ENCODE measurements around the gene NKG7.

DNA sequence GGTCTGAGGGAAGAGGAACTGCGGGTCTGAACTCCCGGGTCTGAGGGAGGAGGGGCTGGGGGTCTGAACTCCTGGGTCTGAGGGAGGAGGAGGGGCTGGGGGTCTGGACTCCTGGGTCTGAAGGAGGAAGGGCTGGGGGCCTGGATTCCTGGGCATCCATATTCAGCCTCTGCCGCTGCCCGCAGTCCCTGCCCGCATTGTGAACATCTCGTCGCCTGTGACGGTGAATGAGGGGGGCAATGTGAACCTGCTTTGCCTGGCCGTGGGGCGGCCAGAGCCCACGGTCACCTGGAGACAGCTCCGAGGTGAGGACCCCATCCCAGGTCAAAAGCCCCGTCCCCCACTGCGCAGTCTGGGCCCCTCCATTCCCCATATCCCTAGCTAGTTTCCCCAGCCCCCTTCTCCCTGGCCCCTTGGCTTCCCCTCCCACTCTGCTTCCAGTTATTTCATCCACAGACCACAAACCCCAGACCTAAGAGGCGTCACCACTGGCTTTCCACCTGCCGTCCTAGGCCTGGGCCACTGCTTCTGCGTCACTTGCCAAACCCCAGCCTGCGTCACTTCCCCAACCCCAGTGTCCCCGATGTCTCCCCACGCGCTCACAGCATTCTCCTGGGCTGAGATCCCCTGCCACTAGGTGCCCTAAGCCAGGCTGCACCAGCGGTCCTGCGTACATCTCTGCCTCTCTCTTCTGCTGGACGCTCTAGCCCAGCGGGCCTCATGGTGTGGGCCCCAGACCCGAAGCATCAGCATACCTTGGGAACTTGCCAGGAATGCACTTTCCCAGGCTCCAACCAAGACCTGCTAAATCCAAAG, 47.1 kb downstream of the NKG7 start:
- TF ChIP-seq, protein P1, sequence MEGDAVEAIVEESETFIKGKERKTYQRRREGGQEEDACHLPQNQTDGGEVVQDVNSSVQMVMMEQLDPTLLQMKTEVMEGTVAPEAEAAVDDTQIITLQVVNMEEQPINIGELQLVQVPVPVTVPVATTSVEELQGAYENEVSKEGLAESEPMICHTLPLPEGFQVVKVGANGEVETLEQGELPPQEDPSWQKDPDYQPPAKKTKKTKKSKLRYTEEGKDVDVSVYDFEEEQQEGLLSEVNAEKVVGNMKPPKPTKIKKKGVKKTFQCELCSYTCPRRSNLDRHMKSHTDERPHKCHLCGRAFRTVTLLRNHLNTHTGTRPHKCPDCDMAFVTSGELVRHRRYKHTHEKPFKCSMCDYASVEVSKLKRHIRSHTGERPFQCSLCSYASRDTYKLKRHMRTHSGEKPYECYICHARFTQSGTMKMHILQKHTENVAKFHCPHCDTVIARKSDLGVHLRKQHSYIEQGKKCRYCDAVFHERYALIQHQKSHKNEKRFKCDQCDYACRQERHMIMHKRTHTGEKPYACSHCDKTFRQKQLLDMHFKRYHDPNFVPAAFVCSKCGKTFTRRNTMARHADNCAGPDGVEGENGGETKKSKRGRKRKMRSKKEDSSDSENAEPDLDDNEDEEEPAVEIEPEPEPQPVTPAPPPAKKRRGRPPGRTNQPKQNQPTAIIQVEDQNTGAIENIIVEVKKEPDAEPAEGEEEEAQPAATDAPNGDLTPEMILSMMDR (optimal IDR thresholded peaks at IDR 0.05 in 1 of 3, IDR thresholded peaks at IDR 0.05 in 1 of 3, conservative IDR thresholded peaks at IDR 0.05 in 1 of 3; ENCODE audit: extremely low read depth in 1 of 3, insufficient read depth in 2 of 3, low read length in 3 of 3) = no peak
- TF ChIP-seq EZH2 (IDR thresholded peaks at IDR 0.05; ENCODE audit: low read length) = no peak
